Stimulated activated CD8-positive, alpha-beta memory T cell treated with anti-CD3 and anti-CD28 coated beads, Interleukin-2, amount 100 ng/mL, for 1 hour (primary cell): ENCODE data around the gene SAV1.
"Not testable (repeated sequence)": the region's sequence is repeated elsewhere in the genome, so short reads cannot be mapped to it uniquely, and the experiment has no call there.

Source experiments
- DNase-seq, 2 donors: peaks; one replicate each; pipeline ENCODE4 v3.0.0-alpha.2; 2020; ENCODE audit warnings: low read depth in 2 of 2

Gene SAV1

DNA sequence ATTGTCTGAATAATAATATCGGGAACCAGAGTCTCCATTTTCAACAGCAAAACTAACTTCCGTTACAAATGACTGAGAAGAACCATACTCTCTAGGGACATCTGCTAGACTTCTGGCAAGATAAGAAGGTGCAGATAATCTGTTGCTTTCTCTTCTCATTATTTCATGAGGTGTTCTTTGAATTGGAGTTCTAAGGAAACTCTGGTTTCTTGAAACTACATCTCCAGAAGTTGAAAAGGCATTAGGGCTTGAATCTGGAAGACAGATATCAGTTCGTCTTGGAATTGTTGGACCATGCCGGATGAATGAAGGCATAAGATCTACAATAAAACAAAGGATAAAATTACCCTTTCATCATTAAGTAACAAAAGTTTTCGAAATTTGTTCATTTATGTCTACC is 2.8 kb downstream of the SAV1 start:
- DNase-seq, result not testable (repeated sequence)

DNA sequence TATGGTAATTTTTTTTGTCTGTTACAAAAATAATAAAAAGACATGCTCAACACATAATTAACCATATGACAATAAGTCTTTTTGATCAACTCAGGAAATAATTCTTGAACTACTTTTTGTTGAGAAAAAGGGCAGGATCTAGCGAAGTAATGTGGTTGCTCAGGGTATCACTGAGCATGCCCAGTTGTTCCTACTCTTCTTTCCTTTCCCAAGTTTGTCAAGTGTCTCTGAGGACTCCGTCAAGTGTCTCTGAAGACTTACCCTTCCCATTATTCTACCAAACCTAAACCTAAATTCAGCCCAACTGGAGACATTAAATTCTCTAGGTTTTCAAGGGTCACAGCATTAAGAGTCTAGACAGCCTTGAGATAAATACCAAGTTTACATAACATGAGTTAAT is 3.5 kb downstream of the SAV1 start:
- not testable (repeated sequence) for DNase-seq

DNA sequence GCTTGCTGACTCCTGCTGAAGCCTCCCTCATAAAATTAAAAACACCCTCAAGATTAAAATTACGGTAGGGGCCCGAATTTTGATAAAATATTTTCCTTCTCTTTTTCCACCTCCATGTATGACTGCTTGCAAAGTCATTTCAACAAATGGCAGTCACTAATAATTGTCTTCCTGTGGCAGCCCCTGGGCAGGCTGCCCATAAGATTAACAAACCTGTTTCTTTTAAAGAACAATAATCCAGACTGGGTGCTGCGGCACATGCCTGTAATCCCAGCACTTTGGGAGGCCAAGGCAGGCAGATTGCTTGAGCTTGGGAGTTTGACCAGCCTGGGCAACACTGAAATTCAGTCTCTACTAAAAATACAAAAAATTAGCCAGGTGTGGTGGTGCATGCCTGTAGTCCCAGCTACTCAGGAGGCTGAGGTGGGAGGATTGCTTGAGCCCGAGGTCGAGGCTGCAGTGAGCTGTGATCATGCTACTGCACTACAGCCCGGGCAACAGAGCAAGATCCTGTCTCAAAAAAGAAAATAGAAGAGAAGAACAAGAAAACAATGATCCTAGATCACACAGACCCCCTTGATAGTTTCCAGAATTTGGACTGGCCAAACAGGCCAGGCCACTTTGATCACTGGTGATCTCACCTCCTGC is 8.7 kb downstream of the SAV1 start:
- no peak for DNase-seq

DNA sequence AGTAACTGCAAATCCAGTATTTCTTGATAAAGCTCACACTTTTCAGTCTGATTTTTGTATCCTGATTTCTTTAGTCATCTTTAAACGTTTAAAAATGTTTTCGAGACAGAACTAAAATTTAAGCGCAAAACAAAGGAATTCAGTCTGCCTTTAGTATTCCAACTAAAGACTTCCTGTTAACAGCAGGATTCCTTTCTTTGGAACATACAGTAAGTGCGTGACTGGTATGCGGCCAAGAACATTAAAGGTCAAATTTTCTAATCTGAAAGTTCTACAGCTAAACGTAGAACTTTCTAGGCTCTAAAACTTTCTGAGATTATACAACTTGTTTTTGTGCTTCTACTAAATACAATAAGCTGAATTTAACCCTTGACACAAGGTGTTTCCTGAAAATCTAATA is 9.9 kb downstream of the SAV1 start:
- DNase-seq, result no peak

DNA sequence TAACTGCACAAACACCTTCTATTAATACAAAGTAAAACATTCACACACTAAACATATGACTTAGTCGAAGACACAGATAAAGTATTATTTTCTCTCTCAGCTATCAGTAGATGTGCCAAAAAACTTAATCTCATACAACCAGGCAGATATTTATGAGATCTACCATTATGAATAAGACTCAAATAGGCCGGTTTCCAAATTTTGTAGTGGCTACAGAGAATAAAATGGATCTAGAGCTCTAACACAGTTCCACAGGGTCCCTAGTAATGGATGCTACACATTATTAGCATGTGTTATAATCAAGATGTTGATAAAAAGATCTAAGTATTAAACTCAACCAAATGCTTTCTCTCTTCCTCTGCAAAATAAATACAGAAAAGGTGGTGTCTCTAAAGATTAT is 10.4 kb downstream of the SAV1 start:
- no peak for DNase-seq

DNA sequence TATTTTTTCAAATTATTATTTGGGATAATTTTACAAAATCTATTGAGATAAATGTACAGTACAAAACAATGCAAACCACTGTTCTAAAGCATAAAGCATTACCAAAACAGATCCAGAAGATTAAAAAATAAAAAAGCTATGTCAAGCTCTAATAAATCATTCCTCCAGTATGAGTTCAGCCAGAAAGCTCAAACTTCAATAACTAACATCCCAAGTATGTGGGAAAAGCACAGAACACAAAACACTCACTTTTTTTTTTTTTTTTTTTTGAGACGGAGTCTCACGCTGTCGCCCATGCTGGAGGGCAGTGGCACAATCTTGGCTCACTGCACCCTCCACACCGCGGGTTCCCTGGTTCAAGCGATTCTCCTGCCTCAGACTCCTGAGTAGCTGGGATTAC is 11.3 kb downstream of the SAV1 start:
- no peak for DNase-seq

DNA sequence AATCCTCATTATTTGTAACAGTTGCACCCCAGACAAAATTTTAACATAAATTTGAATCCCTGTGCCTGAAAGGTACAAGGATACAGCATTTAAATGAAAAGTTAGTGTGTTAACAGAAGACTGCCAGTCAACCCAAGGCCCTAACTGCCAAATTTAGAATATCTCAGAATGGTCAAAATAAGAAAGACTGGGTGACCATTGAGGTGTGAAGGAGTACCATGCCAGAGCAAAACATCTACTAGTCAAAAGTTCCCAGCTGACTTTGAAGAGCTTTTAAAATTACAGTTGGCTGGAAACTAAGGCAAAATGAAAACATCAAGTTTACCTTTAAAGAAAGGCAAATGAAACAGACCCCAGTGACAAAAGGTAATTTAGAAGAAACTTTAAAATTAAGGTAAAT is 18.4 kb downstream of the SAV1 start:
- DNase-seq, result no peak

DNA sequence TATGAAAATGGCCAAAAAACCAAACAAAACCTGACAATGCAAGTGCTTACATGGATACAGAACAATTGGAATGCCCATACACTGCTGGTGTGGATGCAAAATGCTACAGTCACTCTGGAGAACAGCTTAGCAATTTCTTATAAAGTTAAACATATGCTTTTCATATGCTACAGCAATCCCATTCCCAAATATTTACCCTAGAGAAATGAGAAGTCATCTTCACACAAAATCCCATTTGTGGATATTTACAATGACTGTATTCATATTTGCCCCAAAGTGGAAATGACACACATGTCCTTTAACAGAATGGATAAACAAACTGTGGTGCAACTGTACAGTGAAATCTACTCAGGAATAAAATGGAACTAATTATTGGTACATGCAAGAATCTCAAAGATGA is 20.4 kb downstream of the SAV1 start:
- DNase-seq, result no peak

DNA sequence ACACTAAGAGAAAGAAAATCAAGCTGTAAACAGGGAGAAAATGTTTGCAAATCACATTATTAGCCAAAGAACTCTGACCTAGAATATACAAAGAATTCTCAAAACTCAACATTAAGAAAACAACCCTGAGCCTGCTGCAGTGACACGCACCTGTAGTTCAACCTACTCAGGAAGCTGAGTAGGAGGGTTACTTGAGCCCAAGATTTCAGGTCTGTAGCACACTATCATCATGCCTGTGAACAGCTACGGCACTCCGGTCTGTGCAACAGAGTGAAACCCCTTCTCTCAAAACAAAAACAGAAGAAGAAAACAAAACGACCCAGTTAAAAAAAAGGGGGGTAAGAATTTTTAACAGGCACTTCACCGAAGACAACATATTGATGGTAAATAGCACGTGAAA is 20.8 kb downstream of the SAV1 start:
- no peak for DNase-seq

DNA sequence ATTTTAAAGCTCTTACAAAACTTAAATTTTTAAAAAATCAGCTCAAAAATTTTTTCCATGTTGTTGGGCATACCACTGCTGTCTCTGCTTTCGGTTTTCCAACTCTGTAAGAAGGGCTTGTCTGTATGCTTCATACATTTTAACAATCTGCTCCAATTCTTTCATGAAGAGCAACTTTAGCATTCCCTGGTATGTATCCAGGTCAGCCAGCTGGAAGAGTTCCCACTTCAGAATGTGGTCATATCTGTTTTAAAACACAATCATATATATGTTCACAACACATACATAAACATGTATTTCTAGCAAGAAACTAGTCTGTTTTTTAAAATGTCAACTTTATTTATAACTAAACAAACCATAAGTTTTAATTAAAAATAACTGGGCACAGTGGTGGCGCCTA is 33.0 kb downstream of the SAV1 start:
- no peak for DNase-seq

DNA sequence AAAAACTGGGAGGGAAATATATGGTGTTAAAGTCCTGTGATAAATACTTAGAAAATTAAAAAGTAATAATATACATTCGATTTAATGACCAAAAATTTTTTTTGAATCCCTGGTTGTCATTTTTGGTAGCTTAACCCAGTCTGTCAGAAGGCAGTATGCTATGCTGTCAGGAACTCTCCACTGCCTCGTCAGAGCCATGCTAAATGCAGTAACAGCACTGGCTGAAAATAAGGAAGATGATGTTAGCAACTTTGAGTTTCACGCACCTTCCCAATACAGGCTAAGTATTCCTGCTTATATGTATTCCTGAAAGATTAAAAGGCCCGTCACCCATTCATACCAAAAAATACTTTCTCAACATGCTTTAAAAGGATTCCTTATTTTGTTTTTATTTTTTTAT is 34.2 kb downstream of the SAV1 start:
- DNase-seq, result no peak

DNA sequence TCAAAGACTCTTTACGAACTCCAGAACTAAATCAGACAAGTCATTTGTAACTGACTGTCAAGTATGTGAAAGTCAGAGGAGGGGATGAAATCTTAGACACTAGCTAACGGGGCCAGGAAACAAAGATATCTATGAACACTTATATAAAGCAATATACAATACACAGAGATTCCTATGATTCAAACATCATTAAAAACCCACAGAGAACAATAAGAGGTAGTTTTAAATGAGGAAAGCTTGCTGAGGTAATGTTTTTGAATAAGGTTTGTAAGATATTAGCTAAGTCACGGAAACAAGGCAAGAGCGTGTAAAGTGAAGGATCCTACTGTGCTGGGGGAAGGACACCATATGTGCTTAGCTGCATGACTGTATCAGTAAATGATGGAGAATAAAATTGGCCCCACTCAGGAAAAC is 36.7 kb downstream of the SAV1 start:
- no peak for DNase-seq

DNA sequence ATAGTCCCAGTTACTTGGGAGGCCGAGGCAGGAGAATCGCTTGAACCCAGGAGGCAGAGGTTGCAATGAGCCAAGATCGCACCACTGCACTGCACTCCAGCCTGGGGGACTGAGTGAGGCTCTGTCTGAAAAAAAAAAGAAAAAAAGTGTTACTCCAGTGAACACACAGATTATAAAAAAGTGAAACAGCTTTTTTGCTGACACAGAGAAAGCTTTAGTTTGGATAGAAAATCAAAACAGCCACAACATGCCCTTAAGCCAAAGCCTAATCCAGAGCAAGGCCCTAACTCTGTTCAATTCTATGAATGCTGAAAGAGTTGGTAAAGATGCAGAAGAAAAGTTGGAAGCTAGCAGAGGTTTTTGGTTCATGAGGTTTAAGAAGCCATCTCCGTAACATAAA is 43.2 kb downstream of the SAV1 start:
- DNase-seq, result not testable (repeated sequence)

DNA sequence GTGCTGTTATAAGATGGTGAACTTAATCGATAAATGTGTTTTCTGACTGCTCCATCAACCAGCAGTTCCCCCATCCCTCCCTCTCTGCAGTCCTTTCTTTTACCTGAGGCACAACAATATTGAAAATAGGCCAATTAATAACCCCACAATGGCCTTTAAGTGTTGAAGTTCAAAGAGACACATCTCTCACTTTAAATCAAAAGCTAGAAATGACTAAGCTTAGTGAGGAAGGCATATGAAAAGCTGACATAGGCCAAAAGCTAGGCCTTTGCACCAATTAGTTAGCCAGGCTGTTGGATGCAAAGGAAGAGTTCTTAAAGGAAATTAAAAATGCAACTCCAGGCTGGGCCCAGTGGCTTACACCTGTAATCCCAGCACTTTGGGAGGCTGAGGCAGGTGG is 43.7 kb downstream of the SAV1 start:
- DNase-seq, result no peak

DNA sequence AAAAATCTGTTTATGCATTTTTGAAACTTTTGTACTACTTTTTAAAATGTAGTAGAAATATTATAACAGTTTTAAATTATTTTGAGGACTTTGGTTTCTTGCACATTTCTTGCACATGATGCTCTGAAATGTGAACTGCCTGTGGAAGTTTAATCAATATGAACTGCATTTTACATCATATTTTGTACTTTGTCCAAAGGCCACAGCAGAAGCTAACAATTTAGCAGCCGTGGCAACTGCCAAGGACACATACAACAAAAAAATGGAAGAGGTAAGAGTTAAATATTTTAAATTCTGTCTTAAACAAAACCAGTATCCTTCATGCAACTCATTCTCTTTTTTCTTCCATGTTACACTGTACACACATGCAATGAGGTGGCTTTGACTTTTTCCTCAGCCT is 45.1 kb downstream of the SAV1 start:
- DNase-seq, result no peak

DNA sequence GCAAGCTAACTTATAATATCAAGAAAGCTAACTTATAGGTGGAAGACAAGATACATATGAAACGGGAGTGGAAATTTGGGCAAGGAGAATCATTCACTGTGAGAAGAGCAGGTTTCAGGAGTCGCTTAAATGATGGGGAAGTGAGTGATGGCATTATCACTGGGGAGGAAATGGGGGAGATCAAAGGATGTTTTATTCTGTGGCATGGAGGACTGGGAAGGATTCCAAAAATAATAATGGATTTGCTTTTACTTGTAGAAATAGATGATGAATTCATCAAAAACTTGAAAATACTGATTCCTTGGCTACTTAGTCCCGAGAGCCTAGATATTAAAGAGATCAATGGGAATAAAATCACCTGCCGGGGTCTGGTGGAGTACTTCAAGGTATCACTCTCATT is 47.8 kb downstream of the SAV1 start:
- DNase-seq, result no peak

DNA sequence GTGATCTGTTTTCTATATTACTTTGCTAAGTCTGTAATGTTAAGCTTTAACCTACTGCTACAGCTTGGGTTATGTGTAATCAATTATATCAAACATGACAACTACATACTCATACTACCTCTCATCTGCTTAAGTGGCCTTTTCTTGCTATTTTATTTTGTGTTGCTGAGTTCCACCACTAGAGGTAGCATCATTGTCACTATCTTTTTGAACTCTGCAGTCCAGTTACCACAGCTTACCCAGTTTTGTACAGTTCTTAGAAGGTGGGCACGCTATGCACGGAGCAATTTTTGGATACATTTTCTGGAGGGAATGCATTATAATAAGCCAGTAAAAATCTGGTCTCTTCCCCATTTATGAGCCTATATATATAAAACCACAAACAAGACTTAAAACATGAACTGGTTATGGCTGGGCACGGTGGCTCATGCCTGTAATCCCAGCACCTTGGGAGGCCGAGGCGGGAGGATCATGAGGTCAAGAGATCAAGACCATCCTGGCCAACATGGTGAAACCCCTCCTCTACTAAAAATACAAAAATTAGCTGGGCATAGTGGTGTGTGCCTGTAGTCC is 48.5 kb downstream of the SAV1 start:
- DNase-seq, result no peak

DNA sequence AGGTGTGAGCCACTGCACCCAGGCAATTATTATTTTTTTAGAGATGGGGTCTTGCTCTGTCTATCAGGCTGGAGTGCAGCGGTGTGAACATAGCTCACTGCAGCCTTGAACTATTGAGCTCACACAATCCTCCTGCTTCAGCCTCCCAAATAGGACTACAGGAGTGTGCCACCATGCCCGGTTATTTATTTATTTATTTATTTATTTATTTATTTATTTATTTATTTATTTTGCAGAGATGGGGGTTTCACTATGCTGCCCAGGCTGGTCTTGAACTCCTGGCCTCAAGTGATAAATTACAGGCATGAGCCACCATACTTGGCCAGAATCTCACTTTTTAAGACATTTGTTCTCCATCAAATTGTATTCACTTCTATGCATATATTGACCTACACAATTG is 51.8 kb downstream of the SAV1 start:
- DNase-seq, result no peak

DNA sequence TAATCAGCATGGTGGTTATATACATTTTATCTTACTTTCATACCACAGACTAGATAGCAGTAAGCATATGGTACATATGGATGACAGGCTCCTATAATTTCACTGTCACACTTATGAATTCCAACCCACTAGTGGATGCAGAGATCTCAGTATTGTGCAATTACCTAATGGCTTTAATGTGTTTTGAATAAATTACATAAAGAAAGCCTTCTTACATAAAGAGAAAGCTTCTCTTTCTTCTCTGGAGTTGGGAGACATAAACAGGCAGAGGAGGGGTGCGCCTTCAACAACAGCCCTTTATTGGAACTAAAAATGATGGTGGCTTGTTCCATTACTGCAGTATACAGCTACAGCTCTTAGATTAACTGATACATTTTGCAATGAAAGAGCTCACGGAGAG is 52.6 kb downstream of the SAV1 start:
- no peak for DNase-seq

DNA sequence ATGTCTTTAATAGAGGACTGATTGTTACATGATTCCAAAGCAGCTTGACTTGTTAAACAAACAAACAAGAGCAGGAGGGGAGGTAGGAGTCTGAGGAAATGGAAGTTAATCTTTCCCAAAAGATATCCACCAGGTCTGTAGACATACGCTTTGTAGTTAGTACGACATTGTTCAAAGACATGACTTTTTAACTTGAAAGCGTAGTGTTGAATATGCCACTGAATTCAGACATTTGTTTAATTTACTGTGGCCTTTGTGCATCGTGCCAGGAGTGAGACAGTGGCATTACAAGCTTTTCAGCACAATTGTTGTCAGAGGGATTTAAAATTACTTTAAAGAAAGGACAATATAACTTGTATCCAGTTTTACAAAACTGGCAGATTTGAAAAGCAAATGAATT is 53.0 kb downstream of the SAV1 start:
- DNase-seq, result no peak

DNA sequence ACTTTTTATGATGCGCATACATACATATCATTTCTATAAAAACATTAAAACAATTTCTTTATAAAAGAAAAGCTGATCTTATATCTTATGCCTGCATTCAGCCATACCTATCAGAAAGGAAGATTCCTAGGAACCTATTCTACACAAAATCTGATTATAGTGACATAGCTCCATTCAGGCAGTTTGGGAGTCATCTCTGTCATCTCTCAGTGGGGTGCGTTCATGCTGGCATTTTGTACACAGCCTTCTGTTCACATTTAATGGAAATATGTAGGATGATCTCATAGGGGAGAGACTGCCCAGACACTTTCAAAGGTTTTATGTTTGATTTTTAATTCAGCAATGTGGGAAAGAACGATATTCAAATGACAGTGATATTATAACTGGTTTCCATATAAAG is 55.3 kb downstream of the SAV1 start:
- DNase-seq, result no peak

DNA sequence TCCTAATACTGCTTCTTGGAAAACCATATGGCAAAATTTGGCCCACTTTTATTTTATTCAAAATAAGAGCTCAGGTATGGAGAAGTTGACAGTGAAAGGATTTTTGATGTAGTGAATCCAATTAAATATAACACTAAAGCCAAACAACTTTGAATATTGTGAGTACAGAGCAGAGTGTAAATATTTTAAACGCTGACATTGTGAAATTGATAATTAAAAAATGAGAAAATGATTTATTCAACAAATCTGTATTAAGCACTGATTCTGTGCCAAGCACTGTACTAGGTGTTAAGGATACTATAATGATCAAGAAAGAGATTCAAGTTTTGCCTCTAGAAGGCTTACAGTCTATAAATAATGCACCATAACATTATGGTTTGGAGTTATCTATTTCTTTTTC is 57.6 kb downstream of the SAV1 start:
- no peak for DNase-seq

DNA sequence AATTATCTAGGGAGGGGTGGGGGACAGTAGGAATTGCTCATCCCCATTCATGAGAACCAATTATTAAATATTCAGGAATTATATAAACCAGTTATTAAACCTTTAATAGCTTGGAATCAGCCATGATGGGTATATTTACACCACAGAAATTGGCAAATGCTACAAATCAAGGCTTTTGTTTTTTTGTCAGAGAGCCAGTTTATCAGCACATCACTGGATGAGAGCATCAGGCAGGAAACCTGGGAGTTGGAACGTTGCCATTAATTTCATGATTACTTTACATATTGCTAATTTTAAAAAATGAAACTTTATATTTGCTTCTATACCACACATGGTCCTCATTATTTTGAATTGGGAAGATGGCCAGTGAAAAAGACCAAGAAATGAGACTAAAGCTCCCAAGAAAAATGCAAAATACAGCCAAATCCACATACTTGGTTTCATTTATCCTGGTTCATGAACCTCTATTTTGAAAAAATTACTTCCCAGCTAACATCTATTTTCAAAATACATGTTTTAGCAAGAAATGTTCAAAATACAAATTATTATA is 59.7 kb downstream of the SAV1 start:
- DNase-seq, result no peak

DNA sequence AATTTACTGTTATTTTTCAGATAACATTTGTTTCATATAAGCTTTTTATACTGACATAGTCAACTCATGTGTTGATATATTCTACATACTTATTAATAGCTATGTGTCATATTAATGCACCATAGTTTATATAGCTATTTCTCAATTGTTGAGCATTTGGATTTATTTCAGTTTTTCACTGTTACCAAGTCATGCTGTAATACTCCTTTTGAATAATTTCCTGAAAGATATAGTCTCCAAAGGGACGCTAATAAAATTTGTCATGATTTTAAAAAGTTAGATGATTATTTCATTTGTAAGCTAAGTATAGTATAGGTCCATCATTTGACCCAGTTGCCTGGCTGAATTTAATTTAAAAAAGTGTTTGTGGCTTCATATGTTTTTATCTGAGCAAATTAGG is 60.3 kb downstream of the SAV1 start:
- no peak for DNase-seq
